Stimulated activated naive B cell treated with anti-CD40 and anti-IgM and Interleukin-4, amounts not matched to agents 10 μg/mL and 1 μg/mL and 100 μg/mL, for 72 hours (primary cell): ENCODE data around the gene NLN.
A peak's percentile ranks its signal among the peaks of the same experiment; 100 is the strongest.
"Not testable (repeated sequence)": the region's sequence is repeated elsewhere in the genome, so short reads cannot be mapped to it uniquely, and the experiment has no call there.

Source experiments
- ATAC-seq, 2 donors: fragments of 150-1000 bp; cut with Tn5 transposase; replicated peaks; 2 replicates each; pipeline ENCODE4 v1.10.0; 2021; ENCODE audit warnings: moderate library complexity in 1 of 2
- DNase-seq: peaks from one replicate; pipeline ENCODE4 v3.0.0; 2021
- H3K27ac Mint-ChIP-seq: one replicate; pipeline ENCODE4 v1.8.0; 2022; ENCODE audit warnings: mild to moderate bottlenecking, mixed read lengths
- H3K27me3 Mint-ChIP-seq, 2 donors: one replicate each; pipeline ENCODE4 v1.8.0; 2022; ENCODE audit warnings: mixed read lengths in 2 of 2
- H3K36me3 Mint-ChIP-seq, 2 donors: one replicate each; pipeline ENCODE4 v1.8.0; 2022; ENCODE audit warnings: mixed read lengths in 2 of 2, mild to moderate bottlenecking in 1 of 2
- H3K4me1 Mint-ChIP-seq, 2 donors: one replicate each; pipeline ENCODE4 v1.8.0; 2022; ENCODE audit warnings: mixed read lengths in 2 of 2, mild to moderate bottlenecking in 1 of 2
- H3K4me3 Mint-ChIP-seq, 2 donors: one replicate each; pipeline ENCODE4 v1.8.0; 2022; ENCODE audit warnings: mild to moderate bottlenecking in 2 of 2, mixed read lengths in 2 of 2, moderate library complexity in 1 of 2
- H3K9me3 Mint-ChIP-seq, 2 donors: one replicate each; pipeline ENCODE4 v1.8.0; 2022; ENCODE audit warnings: mixed read lengths in 2 of 2, mild to moderate bottlenecking in 1 of 2

The NLN gene

DNA sequence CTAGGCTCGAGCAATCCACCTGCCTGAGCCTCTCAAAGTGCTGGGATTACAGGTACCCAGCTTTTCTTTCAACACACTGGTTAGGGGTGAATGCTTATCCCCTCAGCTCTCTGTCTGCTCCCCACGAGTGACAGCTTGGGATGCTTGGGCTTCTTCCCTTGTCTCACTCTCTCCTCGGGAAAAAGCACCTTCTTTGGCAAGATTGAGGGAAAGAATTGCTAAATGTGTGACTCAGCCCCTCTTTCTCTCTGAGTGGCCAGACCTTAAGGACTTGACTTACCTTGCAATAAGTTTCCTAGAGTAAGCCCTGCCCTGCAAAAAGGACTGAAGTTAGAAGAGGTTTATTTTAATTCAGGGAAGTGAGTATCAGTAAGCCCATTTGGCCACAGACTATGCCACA lies 136.3 kb downstream of the NLN start:
- Mint-ChIP-seq H3K9me3 (peaks cover 1 to 3% of the 10 kb centered on the region in 2 donors), H3K4me1 (peaks cover 4 to 17% of the 10 kb centered on the region in 2 donors), H3K27me3 (no peaks in the 10 kb centered on the region), H3K4me3 (no peak overlapping the region), H3K36me3 (peaks cover 0 to 1% of the 10 kb centered on the region in 2 donors), H3K27ac (no peak overlapping the region)
- DNase-seq (no peak), ATAC-seq (no peak)

DNA sequence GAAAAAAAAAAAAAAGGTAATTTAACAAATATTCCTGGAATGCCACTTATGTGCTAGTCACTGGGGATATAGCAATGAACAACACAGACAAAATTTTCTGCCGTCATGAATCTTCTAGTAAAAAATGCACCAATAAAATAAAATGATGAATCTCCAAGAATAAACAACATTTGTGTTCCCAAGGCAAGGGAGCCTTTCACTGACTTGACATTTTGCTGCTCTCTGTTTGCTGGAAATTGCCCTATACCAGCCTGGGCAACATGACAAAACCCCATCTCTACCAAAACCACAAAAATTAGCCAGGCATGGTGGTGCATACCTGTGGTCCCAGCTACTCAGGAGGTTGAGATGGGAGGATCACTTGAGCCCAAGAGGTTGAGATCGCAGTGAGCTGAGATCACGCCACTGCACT lies 139.8 kb downstream of the NLN start:
- H3K9me3 Mint-ChIP-seq: no peaks in the 10 kb centered on the region
- H3K4me1 Mint-ChIP-seq: peaks cover 4 to 21% of the 10 kb centered on the region in 2 donors
- no peak overlapping the region for H3K27ac Mint-ChIP-seq
- no peak for ATAC-seq
- H3K36me3 Mint-ChIP-seq: no peaks in the 10 kb centered on the region
- no peak overlapping the region for H3K4me3 Mint-ChIP-seq
- no peaks in the 10 kb centered on the region for H3K27me3 Mint-ChIP-seq
- DNase-seq: no peak

GRCh38 chr5:65862384-65862783 lies 140.4 kb downstream of the NLN start:
- Mint-ChIP-seq H3K36me3 (no peaks in the 10 kb centered on the region), H3K4me1 (peaks cover 8 to 26% of the 10 kb centered on the region in 2 donors), H3K4me3 (no peak overlapping the region), H3K27ac (no peak overlapping the region), H3K27me3 (no peaks in the 10 kb centered on the region), H3K9me3 (no peaks in the 10 kb centered on the region)
- DNase-seq: no peak
- no peak for ATAC-seq

DNA sequence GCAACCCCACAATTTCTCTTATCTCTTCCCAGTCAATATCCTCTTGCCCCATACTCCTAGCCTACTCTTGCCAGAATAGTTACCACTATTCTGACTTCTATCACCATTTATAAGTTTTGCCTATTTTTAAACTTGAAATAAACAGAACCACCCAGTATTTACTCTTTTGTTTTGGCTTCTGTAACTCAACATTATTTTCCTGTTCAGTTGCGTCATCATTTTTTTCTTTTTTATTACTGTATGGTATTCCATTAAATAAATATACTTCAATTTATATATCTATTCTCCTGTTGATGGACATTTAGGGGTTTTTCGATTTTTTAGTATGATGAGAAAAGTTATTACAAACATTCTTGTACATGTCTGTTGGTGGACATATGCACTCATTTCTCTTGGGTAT lies 141.7 kb downstream of the NLN start:
- Mint-ChIP-seq H3K9me3 (no peaks in the 10 kb centered on the region), H3K4me3 (no peak overlapping the region), H3K27ac (no peak overlapping the region), H3K4me1 (peaks cover 8 to 21% of the 10 kb centered on the region in 2 donors), H3K27me3 (no peaks in the 10 kb centered on the region), H3K36me3 (no peaks in the 10 kb centered on the region)
- ATAC-seq (no peak), DNase-seq (no peak)

- ATAC-seq: no peak
- H3K27me3 Mint-ChIP-seq: no peaks in the 10 kb centered on the region
Observed at GRCh38 chr5:65866837-65867521, 145.0 kb downstream of the NLN start.

DNA sequence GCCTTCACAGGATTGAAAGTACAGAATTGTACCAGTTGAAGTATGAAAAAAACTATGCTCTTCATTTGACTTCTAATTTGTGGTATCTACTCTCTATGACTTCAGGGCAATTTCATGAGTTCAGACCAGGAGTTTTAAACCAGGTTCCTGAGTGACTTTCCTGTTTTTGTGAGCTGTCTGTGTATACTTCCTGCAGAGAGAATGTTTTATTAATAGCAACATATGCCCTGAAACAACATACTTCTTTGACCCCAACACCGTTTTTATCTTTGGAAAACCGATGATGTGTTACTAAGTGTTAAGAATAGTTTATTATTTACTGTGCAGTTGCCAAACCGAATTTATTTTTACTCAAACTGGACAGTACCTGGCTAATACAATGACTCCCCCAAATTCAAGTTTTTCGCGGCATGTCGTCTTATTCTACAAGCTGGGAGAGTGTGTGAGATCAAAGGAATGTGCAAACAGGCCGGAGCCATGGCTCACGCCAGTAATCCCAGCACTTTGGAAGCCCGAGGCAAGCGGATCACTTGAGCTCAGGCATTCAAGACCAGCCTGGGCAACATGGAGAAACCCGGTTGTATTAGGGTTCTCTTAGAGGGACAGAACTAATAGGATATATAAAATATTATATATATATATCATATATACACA lies 145.7 kb downstream of the NLN start:
- no peak for DNase-seq
- H3K36me3 Mint-ChIP-seq: peaks cover 0 to 4% of the 10 kb centered on the region in 2 donors
- no peak overlapping the region for H3K4me3 Mint-ChIP-seq
- H3K4me1 Mint-ChIP-seq: peaks cover 7 to 13% of the 10 kb centered on the region in 2 donors
- no peaks in the 10 kb centered on the region for H3K27me3 Mint-ChIP-seq
- no peak for ATAC-seq
- no peak overlapping the region for H3K27ac Mint-ChIP-seq
- H3K9me3 Mint-ChIP-seq: peaks cover 4 to 7% of the 10 kb centered on the region in 2 donors

More at GRCh38 chr5:65866837-65867521, 145.0 kb downstream of the NLN start:
- peaks cover 8 to 13% of the 10 kb centered on the region in 2 donors for H3K4me1 Mint-ChIP-seq
- H3K4me3 Mint-ChIP-seq: peak overlapping the region in 1 of 2 donors; percentile 47
- H3K36me3 Mint-ChIP-seq: peaks cover 0 to 4% of the 10 kb centered on the region in 2 donors
- H3K9me3 Mint-ChIP-seq: peaks cover 4 to 7% of the 10 kb centered on the region in 2 donors
- H3K27ac Mint-ChIP-seq: no peak overlapping the region
- no peak for DNase-seq

- no peaks in the 10 kb centered on the region for H3K27me3 Mint-ChIP-seq
- no peak overlapping the region for H3K4me3 Mint-ChIP-seq
- no peak for ATAC-seq
- H3K9me3 Mint-ChIP-seq: peaks cover 4 to 7% of the 10 kb centered on the region in 2 donors
- peaks cover 6 to 13% of the 10 kb centered on the region in 2 donors for H3K4me1 Mint-ChIP-seq
- no peak overlapping the region for H3K27ac Mint-ChIP-seq
- peaks cover 0 to 4% of the 10 kb centered on the region in 2 donors for H3K36me3 Mint-ChIP-seq
- no peak for DNase-seq
Observed at GRCh38 chr5:65868509-65868908, 146.5 kb downstream of the NLN start.

DNA sequence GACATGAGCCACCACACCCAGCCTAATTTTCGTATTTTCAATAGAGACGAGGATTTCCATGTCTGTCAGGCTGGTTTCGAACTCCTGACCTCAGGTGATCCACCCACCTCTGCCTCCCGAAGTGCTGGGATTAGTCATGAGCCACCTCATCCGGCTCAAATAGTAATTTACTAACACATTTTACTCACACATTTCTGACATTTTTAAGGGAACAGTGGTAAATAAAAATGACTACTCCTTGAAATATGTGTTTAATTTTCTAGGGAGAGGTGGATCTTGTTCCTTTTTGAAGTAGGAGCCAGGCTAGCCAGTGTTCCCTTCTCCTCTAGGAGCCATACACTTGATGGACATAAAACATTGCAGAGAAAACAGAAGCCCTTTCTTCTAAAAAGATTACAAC lies 149.2 kb downstream of the NLN start:
- no peaks in the 10 kb centered on the region for H3K27me3 Mint-ChIP-seq
- peaks cover 0 to 4% of the 10 kb centered on the region in 2 donors for H3K36me3 Mint-ChIP-seq
- ATAC-seq (no peak), DNase-seq (no peak)
- H3K4me3 Mint-ChIP-seq: no peak overlapping the region
- H3K27ac Mint-ChIP-seq: no peak overlapping the region
- H3K9me3 Mint-ChIP-seq: peaks cover 4 to 7% of the 10 kb centered on the region in 2 donors
- peaks cover 6 to 13% of the 10 kb centered on the region in 2 donors for H3K4me1 Mint-ChIP-seq

- not testable (repeated sequence) for H3K4me3 Mint-ChIP-seq, DNase-seq, H3K27me3 Mint-ChIP-seq
Observed at GRCh38 chr5:65871776-65872175, 149.8 kb downstream of the NLN start.

GRCh38 chr5:65873181-65873750 lies 151.3 kb downstream of the NLN start:
- ATAC-seq (no peak), DNase-seq (no peak)
- Mint-ChIP-seq H3K4me3 (no peak overlapping the region), H3K36me3 (peaks cover 2 to 7% of the 10 kb centered on the region in 2 donors), H3K9me3 (peaks cover 8 to 12% of the 10 kb centered on the region in 2 donors), H3K4me1 (no peaks in the 10 kb centered on the region), H3K27me3 (no peaks in the 10 kb centered on the region), H3K27ac (no peak overlapping the region)

More at GRCh38 chr5:65871776-65872175, 149.8 kb downstream of the NLN start:
- not testable (repeated sequence) for ATAC-seq, H3K27ac Mint-ChIP-seq, H3K9me3 Mint-ChIP-seq, H3K36me3 Mint-ChIP-seq
- H3K4me1 Mint-ChIP-seq: peaks cover 6 to 10% of the 10 kb centered on the region in 2 donors

DNA sequence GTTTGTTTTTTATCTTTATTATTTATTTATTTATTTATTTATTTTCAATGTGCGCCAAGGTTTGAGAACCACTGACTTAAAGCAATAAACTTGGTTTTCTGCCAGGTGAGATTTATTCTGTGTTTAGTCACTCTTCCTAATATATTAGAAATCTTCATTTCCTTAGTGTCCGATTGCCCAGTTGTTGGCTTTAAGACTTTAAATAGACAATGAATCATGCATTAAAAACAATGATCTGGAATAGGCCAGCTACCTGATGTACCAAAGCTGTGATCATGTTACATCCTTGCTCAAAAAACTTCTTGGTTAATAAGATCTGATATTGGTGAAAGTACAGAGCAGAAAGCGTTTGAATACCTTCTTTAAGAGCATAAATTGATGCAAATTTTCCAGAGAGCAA lies 152.2 kb downstream of the NLN start:
- H3K9me3 Mint-ChIP-seq: peaks cover 12 to 15% of the 10 kb centered on the region in 2 donors
- DNase-seq (no peak), ATAC-seq (no peak)
- no peak overlapping the region for H3K27ac Mint-ChIP-seq
- no peak overlapping the region for H3K4me3 Mint-ChIP-seq
- no peaks in the 10 kb centered on the region for H3K27me3 Mint-ChIP-seq
- peaks cover 2 to 7% of the 10 kb centered on the region in 2 donors for H3K36me3 Mint-ChIP-seq
- H3K4me1 Mint-ChIP-seq: no peaks in the 10 kb centered on the region

- Mint-ChIP-seq H3K4me3 (no peak overlapping the region), H3K9me3 (peaks cover 11 to 12% of the 10 kb centered on the region in 2 donors), H3K27ac (no peak overlapping the region), H3K36me3 (peaks cover 2 to 6% of the 10 kb centered on the region in 2 donors), H3K4me1 (no peaks in the 10 kb centered on the region), H3K27me3 (no peaks in the 10 kb centered on the region)
- no peak for DNase-seq
- no peak for ATAC-seq
Observed at GRCh38 chr5:65876496-65876895, 154.5 kb downstream of the NLN start.

DNA sequence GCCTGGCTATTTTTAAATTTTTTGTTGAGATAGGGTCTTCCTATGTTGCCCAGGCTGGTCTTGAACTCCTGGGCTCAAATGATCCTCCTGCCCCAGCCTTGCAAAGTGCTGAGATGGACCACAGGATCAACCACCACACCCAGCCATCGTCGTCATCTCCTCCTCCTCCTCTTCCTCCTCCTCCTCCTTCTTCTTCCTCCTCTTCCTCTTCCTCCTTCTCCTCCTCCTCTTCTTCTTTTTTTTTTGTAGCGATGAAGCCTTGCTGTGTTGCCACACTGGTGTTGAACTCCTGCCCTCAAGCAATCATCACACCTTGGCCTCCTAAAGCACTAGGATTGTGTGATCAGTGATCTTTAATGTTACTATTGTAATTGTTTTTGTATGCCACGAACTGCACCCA lies 155.0 kb downstream of the NLN start:
- H3K4me3 Mint-ChIP-seq: no peak overlapping the region
- ATAC-seq: no peak
- H3K36me3 Mint-ChIP-seq: peaks cover 2 to 3% of the 10 kb centered on the region in 2 donors
- no peak for DNase-seq
- H3K27ac Mint-ChIP-seq: no peak overlapping the region
- H3K9me3 Mint-ChIP-seq: peaks cover 7 to 8% of the 10 kb centered on the region in 2 donors
- H3K27me3 Mint-ChIP-seq: no peaks in the 10 kb centered on the region
- H3K4me1 Mint-ChIP-seq: no peaks in the 10 kb centered on the region
